ENCODE data around the gene CORIN. TPM values are rescaled to one million over a fixed set of nuclear protein-coding genes. Genes with fewer than 3 reads are reported as not detected.

CORIN gene
- total and polyA plus RNA-seq, 10 of the 15 experiments (the other 5 are each of a cell fraction or from before 2014, with no cell fraction given) = 0.02 to 0.45 (median 0.09) TPM; not detected in 3

DNA sequence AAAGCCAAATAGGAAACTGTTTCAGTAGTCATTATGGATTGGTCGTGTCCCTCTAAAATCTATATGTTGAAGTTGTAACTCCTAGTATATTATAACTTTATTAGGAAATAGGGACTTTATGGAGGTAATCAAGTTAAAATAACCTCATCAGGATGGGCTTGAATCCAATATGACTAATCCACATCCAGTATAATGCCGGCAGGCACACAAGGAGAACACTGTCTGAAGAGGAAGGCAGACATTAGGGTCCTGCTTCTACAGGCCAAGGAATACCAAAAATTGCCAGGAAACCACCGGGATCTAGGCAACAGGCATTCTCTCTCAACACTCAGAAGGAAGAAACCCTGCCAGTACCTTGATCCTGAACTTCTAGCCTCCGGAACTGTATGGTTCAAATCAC is 222.5 kb downstream of the CORIN start:
- WGBS (ENCODE audit: insufficient coverage, insufficient replicate concordance, low lambda C conversion rate, missing lambda C conversion rate) = 53% methylated on average over 4 of the region's 4 CpGs
- Histone ChIP-seq H3K27me3 (replicated peaks in 1 of 2; ENCODE audit: control insufficient read depth in 2 of 2, insufficient read depth in 2 of 2, low read length in 1 of 2) (no peaks in the 10 kb centered on the region), H3K79me2 (ENCODE audit: control insufficient read depth, insufficient read depth, low read length) (no peaks in the 10 kb centered on the region), H3K9me3 (replicated peaks; ENCODE audit: control insufficient read depth, insufficient read depth, low read length) (no peaks in the 10 kb centered on the region), H3K27ac (ENCODE audit: control insufficient read depth, insufficient read depth) (no peak overlapping the region), H3K36me3 (ENCODE audit: control insufficient read depth in 2 of 2, insufficient read depth in 2 of 2, low read length in 1 of 2) (no peaks in the 10 kb centered on the region), H4K20me1 (ENCODE audit: control insufficient read depth, insufficient read depth) (no peaks in the 10 kb centered on the region), H3K4me3 (no peak overlapping the region), H2AFZ (ENCODE audit: control insufficient read depth, low read depth, low read length) (no peak overlapping the region), H3K4me1 (ENCODE audit: control insufficient read depth, insufficient read depth, low read length) (no peaks in the 10 kb centered on the region), H3K9ac (ENCODE audit: control insufficient read depth, insufficient read depth, low read length) (no peak overlapping the region), H3K4me2 (ENCODE audit: control insufficient read depth, insufficient read depth) (no peak overlapping the region)
- SMC1A ChIA-PET (ENCODE audit: uncharacterized antibody, unreplicated experiment) = interaction anchor here (0.6 kb wide), 1 partner anchor 68 kb away, joined by 3 read pairs; no protein-coding TSS in a partner anchor
- RAD21 ChIA-PET (ENCODE audit: unreplicated experiment) = no interaction called here
- CTCF ChIA-PET = no interaction called here
- TF ChIP-seq SMARCA5 (IDR thresholded peaks at IDR 0.05) = no peak
- no peak for TF ChIP-seq MTA2 (IDR thresholded peaks at IDR 0.05; ENCODE audit: low read depth)
- TF ChIP-seq, protein P1, sequence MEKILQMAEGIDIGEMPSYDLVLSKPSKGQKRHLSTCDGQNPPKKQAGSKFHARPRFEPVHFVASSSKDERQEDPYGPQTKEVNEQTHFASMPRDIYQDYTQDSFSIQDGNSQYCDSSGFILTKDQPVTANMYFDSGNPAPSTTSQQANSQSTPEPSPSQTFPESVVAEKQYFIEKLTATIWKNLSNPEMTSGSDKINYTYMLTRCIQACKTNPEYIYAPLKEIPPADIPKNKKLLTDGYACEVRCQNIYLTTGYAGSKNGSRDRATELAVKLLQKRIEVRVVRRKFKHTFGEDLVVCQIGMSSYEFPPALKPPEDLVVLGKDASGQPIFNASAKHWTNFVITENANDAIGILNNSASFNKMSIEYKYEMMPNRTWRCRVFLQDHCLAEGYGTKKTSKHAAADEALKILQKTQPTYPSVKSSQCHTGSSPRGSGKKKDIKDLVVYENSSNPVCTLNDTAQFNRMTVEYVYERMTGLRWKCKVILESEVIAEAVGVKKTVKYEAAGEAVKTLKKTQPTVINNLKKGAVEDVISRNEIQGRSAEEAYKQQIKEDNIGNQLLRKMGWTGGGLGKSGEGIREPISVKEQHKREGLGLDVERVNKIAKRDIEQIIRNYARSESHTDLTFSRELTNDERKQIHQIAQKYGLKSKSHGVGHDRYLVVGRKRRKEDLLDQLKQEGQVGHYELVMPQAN (conservative IDR thresholded peaks at IDR 0.05) = no peak
- no peak for TF ChIP-seq HDGF (IDR thresholded peaks at IDR 0.05)
- TF ChIP-seq, protein P2, sequence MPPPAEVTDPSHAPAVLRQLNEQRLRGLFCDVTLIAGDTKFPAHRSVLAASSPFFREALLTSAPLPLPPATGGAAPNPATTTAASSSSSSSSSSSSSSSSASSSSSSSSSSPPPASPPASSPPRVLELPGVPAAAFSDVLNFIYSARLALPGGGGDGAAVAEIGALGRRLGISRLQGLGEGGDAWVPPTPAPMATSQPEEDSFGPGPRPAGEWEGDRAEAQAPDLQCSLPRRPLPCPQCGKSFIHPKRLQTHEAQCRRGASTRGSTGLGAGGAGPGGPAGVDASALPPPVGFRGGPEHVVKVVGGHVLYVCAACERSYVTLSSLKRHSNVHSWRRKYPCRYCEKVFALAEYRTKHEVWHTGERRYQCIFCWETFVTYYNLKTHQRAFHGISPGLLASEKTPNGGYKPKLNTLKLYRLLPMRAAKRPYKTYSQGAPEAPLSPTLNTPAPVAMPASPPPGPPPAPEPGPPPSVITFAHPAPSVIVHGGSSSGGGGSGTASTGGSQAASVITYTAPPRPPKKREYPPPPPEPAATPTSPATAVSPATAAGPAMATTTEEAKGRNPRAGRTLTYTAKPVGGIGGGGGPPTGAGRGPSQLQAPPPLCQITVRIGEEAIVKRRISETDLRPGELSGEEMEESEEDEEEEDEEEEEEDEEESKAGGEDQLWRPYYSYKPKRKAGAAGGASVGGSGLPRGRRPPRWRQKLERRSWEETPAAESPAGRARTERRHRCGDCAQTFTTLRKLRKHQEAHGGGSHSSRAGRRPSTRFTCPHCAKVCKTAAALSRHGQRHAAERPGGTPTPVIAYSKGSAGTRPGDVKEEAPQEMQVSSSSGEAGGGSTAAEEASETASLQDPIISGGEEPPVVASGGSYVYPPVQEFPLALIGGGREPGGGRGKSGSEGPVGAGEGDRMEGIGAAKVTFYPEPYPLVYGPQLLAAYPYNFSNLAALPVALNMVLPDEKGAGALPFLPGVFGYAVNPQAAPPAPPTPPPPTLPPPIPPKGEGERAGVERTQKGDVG (CRISPR knock-in tag; IDR thresholded peaks at IDR 0.05) = no peak
- no peak for TF ChIP-seq ATF7 (IDR thresholded peaks at IDR 0.05; ENCODE audit: low read depth)
- TF ChIP-seq, protein P3, sequence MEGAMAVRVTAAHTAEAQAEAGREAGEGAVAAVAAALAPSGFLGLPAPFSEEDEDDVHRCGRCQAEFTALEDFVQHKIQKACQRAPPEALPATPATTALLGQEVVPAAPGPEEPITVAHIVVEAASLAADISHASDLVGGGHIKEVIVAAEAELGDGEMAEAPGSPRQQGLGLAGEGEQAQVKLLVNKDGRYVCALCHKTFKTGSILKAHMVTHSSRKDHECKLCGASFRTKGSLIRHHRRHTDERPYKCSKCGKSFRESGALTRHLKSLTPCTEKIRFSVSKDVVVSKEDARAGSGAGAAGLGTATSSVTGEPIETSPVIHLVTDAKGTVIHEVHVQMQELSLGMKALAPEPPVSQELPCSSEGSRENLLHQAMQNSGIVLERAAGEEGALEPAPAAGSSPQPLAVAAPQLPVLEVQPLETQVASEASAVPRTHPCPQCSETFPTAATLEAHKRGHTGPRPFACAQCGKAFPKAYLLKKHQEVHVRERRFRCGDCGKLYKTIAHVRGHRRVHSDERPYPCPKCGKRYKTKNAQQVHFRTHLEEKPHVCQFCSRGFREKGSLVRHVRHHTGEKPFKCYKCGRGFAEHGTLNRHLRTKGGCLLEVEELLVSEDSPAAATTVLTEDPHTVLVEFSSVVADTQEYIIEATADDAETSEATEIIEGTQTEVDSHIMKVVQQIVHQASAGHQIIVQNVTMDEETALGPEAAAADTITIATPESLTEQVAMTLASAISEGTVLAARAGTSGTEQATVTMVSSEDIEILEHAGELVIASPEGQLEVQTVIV (IDR thresholded peaks at IDR 0.05; ENCODE audit: borderline replicate concordance, partially characterized antibody) = no peak
- TF ChIP-seq SMAD1 (IDR thresholded peaks at IDR 0.05; ENCODE audit: low read depth, partially characterized antibody) = no peak
- TF ChIP-seq GATAD2B (conservative IDR thresholded peaks at IDR 0.05; ENCODE audit: low read depth) = no peak
- no peak for TF ChIP-seq MEF2B (IDR thresholded peaks at IDR 0.05; ENCODE audit: partially characterized antibody, poor library complexity, severe bottlenecking)
- intact Hi-C loops (cut with micrococcal nuclease; ENCODE audit: unreplicated experiment) (no loop called here), in situ Hi-C loops (cut with MboI) (no loop called here)
- no peak for DNase-seq (ENCODE audit: low read depth, low spot score)
- no peak for ATAC-seq
- POLR2A ChIA-PET = no interaction called here
- no TSS peak for BruUV-seq (replicated peaks)
- FAIRE-seq = no peak

Data from GM12878 (cell line).